HEK293 (cell line): ENCODE data around the gene CRACR2A.

Source experiments
- HOXA7 ChIP-seq: sonication (generic); formaldehyde crosslinking; IDR thresholded peaks from 2 replicates; pipeline ENCODE4 v1.8.1; 2022; ENCODE audit warnings: missing genetic modification reagents, borderline replicate concordance
- TRIM28 ChIP-seq: IDR thresholded peaks from 2 replicates; pipeline ENCODE4 v1.6.1; 2011; ENCODE audit warnings: low read length, control low read depth, borderline replicate concordance
- ZFP3 ChIP-seq: fragments of 450-650 bp; formaldehyde crosslinking; IDR thresholded peaks from 2 replicates; pipeline ENCODE4 v1.5.1; 2016; ENCODE audit warnings: low read depth, missing biosample characterization, missing genetic modification characterization
- ZNF214 ChIP-seq: fragments of 450-650 bp; formaldehyde crosslinking; IDR thresholded peaks from 2 replicates; pipeline ENCODE4 v1.5.1; 2017; ENCODE audit warnings: missing biosample characterization, mild to moderate bottlenecking, missing genetic modification characterization, borderline replicate concordance
- ZNF239 ChIP-seq: fragments of 450-650 bp; formaldehyde crosslinking; IDR thresholded peaks from 2 replicates; pipeline ENCODE4 v1.5.1; 2016; ENCODE audit warnings: missing biosample characterization, missing genetic modification characterization
- ZNF24 ChIP-seq: fragments of 450-650 bp; formaldehyde crosslinking; IDR thresholded peaks from 2 replicates; pipeline ENCODE4 v1.5.1; 2016; ENCODE audit warnings: missing biosample characterization, missing genetic modification characterization
- ZNF416 ChIP-seq: fragments of 450-650 bp; formaldehyde crosslinking; IDR thresholded peaks from 2 replicates; pipeline ENCODE4 v1.5.1; 2016; ENCODE audit warnings: missing biosample characterization, missing genetic modification characterization
- ZNF501 ChIP-seq: fragments of 450-650 bp; formaldehyde crosslinking; IDR thresholded peaks from 2 replicates; pipeline ENCODE4 v1.5.1; 2016; ENCODE audit warnings: missing biosample characterization, missing genetic modification characterization
- ZNF610 ChIP-seq: fragments of 450-650 bp; formaldehyde crosslinking; IDR thresholded peaks from 2 replicates; pipeline ENCODE4 v1.5.1; 2016; ENCODE audit warnings: missing biosample characterization, missing genetic modification characterization, borderline replicate concordance
- TF ChIP-seq, protein P1 (sequence below): fragments of 450-650 bp; formaldehyde crosslinking; IDR thresholded peaks from 2 replicates; pipeline ENCODE4 v1.5.1; 2016; ENCODE audit warnings: missing biosample characterization, missing genetic modification characterization
- TF ChIP-seq, protein P2 (sequence below): fragments of 450-650 bp; formaldehyde crosslinking; IDR thresholded peaks from 2 replicates; pipeline ENCODE4 v1.5.1; 2017; ENCODE audit warnings: missing biosample characterization, missing genetic modification characterization
- TF ChIP-seq, protein P3 (sequence below): fragments of 450-650 bp; formaldehyde crosslinking; IDR thresholded peaks from 2 replicates; pipeline ENCODE4 v1.5.1; 2016; ENCODE audit warnings: missing biosample characterization, missing genetic modification characterization
- TF ChIP-seq, protein P4 (sequence below): sonication (generic); formaldehyde crosslinking; IDR thresholded peaks from 2 replicates; pipeline ENCODE4 v1.8.1; 2022; ENCODE audit warnings: mild to moderate bottlenecking, moderate library complexity, missing genetic modification reagents

DNA sequence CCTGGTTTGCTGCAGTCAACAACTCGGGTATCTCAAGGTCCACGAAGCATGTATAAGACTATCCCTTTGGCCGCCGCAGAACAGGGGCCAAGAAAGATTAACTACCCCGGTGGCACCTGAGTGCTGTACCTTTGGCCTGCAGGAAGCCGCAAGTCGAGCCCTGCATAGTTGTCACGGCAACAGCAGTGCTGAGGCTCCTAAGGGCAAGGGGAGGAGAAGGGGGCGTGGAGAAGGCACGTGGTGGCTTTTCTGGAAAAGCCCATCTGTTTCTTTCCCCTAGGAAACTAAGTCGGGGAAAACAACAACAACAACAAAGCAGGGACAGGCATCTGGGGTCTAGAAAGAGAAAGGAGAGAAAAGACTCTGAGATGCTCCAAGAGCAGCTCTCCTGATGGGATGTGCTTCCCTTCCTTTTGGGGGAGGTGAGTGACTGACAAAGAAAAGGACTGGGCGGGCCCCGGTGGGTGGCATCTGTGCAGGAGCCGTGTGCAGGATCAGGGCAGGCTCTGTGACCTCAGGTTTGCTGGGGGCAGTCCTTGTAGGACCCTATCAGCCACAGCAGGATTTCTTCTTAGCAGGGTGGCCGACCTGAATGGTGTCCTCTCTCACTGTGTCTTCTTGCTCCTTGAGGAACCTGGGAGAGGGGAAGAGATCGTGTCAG, 138.0 kb downstream of the CRACR2A start:
- TF ChIP-seq ZNF610 (tag by site-specific recombination) (no peak), ZNF501 (tag by site-specific recombination) (no peak), ZNF214 (tag by site-specific recombination) (no peak), ZNF24 (no peak), HOXA7 (CRISPR knock-in tag) (no peak), ZNF239 (no peak), ZFP3 (tag by site-specific recombination) (no peak), ZNF416 (no peak), TRIM28 (no peak)
- TF ChIP-seq, protein P1, sequence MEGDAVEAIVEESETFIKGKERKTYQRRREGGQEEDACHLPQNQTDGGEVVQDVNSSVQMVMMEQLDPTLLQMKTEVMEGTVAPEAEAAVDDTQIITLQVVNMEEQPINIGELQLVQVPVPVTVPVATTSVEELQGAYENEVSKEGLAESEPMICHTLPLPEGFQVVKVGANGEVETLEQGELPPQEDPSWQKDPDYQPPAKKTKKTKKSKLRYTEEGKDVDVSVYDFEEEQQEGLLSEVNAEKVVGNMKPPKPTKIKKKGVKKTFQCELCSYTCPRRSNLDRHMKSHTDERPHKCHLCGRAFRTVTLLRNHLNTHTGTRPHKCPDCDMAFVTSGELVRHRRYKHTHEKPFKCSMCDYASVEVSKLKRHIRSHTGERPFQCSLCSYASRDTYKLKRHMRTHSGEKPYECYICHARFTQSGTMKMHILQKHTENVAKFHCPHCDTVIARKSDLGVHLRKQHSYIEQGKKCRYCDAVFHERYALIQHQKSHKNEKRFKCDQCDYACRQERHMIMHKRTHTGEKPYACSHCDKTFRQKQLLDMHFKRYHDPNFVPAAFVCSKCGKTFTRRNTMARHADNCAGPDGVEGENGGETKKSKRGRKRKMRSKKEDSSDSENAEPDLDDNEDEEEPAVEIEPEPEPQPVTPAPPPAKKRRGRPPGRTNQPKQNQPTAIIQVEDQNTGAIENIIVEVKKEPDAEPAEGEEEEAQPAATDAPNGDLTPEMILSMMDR = no peak
- TF ChIP-seq, protein P2, sequence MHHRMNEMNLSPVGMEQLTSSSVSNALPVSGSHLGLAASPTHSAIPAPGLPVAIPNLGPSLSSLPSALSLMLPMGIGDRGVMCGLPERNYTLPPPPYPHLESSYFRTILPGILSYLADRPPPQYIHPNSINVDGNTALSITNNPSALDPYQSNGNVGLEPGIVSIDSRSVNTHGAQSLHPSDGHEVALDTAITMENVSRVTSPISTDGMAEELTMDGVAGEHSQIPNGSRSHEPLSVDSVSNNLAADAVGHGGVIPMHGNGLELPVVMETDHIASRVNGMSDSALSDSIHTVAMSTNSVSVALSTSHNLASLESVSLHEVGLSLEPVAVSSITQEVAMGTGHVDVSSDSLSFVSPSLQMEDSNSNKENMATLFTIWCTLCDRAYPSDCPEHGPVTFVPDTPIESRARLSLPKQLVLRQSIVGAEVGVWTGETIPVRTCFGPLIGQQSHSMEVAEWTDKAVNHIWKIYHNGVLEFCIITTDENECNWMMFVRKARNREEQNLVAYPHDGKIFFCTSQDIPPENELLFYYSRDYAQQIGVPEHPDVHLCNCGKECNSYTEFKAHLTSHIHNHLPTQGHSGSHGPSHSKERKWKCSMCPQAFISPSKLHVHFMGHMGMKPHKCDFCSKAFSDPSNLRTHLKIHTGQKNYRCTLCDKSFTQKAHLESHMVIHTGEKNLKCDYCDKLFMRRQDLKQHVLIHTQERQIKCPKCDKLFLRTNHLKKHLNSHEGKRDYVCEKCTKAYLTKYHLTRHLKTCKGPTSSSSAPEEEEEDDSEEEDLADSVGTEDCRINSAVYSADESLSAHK (tag by site-specific recombination) = no peak
- TF ChIP-seq, protein P3, sequence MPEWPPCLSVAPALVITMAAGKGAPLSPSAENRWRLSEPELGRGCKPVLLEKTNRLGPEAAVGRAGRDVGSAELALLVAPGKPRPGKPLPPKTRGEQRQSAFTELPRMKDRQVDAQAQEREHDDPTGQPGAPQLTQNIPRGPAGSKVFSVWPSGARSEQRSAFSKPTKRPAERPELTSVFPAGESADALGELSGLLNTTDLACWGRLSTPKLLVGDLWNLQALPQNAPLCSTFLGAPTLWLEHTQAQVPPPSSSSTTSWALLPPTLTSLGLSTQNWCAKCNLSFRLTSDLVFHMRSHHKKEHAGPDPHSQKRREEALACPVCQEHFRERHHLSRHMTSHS (tag by site-specific recombination) = no peak
- TF ChIP-seq, protein P4, sequence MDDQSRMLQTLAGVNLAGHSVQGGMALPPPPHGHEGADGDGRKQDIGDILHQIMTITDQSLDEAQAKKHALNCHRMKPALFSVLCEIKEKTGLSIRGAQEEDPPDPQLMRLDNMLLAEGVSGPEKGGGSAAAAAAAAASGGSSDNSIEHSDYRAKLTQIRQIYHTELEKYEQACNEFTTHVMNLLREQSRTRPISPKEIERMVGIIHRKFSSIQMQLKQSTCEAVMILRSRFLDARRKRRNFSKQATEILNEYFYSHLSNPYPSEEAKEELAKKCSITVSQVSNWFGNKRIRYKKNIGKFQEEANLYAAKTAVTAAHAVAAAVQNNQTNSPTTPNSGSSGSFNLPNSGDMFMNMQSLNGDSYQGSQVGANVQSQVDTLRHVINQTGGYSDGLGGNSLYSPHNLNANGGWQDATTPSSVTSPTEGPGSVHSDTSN (CRISPR knock-in tag) = no peak
